K562 (cell line): ENCODE results near the gene KIF5C. TPM values are rescaled to one million over a fixed set of nuclear protein-coding genes. Genes with fewer than 3 reads are reported as not detected.

Source experiments
- ATAC-seq: fragments of 200-7000 bp; cut with Tn5 transposase; 3 replicates; pipeline ENCODE4 v1.9.1; 2020; ENCODE audit warnings: moderate library complexity
- BruUV-seq: library from RNA; stranded (reverse); fragments of 400-500 nt; replicated peaks from 2 replicates; lab custom pipeline; 2021; lab: Mats Ljungman, UMichigan
- CTCF ChIA-PET: fragments of 300-600 bp; formaldehyde crosslinking; extraction: SDS; loops from one replicate; lab custom pipeline; 2021; ENCODE audit warnings: low intra/inter-chr PET ratio; lab: Yijun Ruan, JAX
- POLR2A ChIA-PET: fragments of 300-600, 350-650 bp; sonication (Branson Sonifier 250); formaldehyde crosslinking; extraction: SDS; loops from one replicate; lab custom pipeline; 2021; ENCODE audit warnings: antibody characterized with exemption, inconsistent platforms; lab: Yijun Ruan, JAX
- DNase-seq, 4 experiments: peaks; one replicate each; pipeline versions ENCODE4 v3.0.0 to v3.0.0-alpha.2; 2011 to 2018; ENCODE audit warnings: low spot score in 3 of 4, mixed read lengths in 3 of 4; ENCODE audit errors: extremely low read depth in 1 of 4
- FAIRE-seq: peaks from 2 replicates; lab custom pipeline; 2011; peaks lifted over from hg19 to GRCh38; lab: Jason Lieb, UNC
- H2AFZ ChIP-seq: 2 replicates; pipeline ENCODE4 v1.6.0; 2011; ENCODE audit warnings: low read depth, low read length, control low read depth, inconsistent platforms
- H3K27ac ChIP-seq: fragments of 200-600 bp; 3 replicates; pipeline ENCODE4 v1.8.0; 2011; ENCODE audit warnings: low read depth, mild to moderate bottlenecking, control low read depth, inconsistent platforms, low read length, moderate library complexity, mixed read lengths; ENCODE audit errors: extremely low read depth
- H3K27me3 ChIP-seq, 2 experiments: fragments of 300-600 bp in 1 of 2; 2 replicates in 1 of 2; 3 replicates in 1 of 2; pipeline versions ENCODE4 v1.6.0 to v1.8.0; 2011; ENCODE audit warnings: inconsistent platforms in 2 of 2, low read length in 2 of 2, mild to moderate bottlenecking in 1 of 2, mixed read lengths in 1 of 2, moderate library complexity in 1 of 2; ENCODE audit not compliant: control insufficient read depth in 2 of 2, insufficient read depth in 2 of 2
- H3K36me3 ChIP-seq: fragments of 300-600 bp; 3 replicates; pipeline ENCODE4 v1.8.0; 2011; ENCODE audit warnings: mild to moderate bottlenecking, low read length, inconsistent platforms; ENCODE audit not compliant: control insufficient read depth, insufficient read depth
- H3K4me1 ChIP-seq, 2 experiments: fragments of 200-600 bp in 1 of 2; replicated peaks in 1 of 2; 2 replicates in 1 of 2; 3 replicates in 1 of 2; pipeline versions ENCODE4 v1.5.1 to v1.8.0; 2011; ENCODE audit warnings: inconsistent platforms in 2 of 2, low read length in 2 of 2, mild to moderate bottlenecking in 1 of 2, mixed read lengths in 1 of 2, moderate library complexity in 1 of 2; ENCODE audit not compliant: control insufficient read depth in 2 of 2, insufficient read depth in 2 of 2
- H3K4me2 ChIP-seq: 2 replicates; pipeline ENCODE4 v1.6.1; 2011; ENCODE audit warnings: low read length, control low read depth, inconsistent platforms, mixed read lengths; ENCODE audit not compliant: insufficient read depth
- H3K4me3 ChIP-seq: fragments of 200-600 bp; sonication (generic), shearing (Covaris generic); 2 replicates; pipeline ENCODE4 v1.5.1; 2016; ENCODE audit warnings: control low read depth, inconsistent platforms
- H3K79me2 ChIP-seq: fragments of 200-600 bp; 3 replicates; pipeline ENCODE4 v1.8.0; 2011; ENCODE audit warnings: low read length, inconsistent platforms; ENCODE audit not compliant: control insufficient read depth, insufficient read depth
- H3K9ac ChIP-seq, 2 experiments: 2 replicates each; pipeline versions ENCODE4 v1.6.0 to v1.6.1; 2011; ENCODE audit warnings: low read depth in 2 of 2, low read length in 2 of 2, control low read depth in 1 of 2, inconsistent platforms in 1 of 2, mild to moderate bottlenecking in 1 of 2, mixed read lengths in 1 of 2; ENCODE audit not compliant: insufficient read depth in 1 of 2
- H3K9me1 ChIP-seq: one replicate; pipeline ENCODE4 v1.6.0; 2011; ENCODE audit warnings: inconsistent platforms, mild to moderate bottlenecking, low read length, moderate library complexity; ENCODE audit not compliant: control insufficient read depth, insufficient read depth
- H3K9me3 ChIP-seq: replicated peaks from 2 replicates; pipeline ENCODE4 v1.5.1; 2011; ENCODE audit warnings: low read depth, low read length, inconsistent platforms; ENCODE audit not compliant: control insufficient read depth, insufficient read depth
- H4K20me1 ChIP-seq: replicated peaks from 2 replicates; pipeline ENCODE4 v1.6.1; 2011; ENCODE audit warnings: low read length, inconsistent platforms, mixed read lengths; ENCODE audit not compliant: control insufficient read depth, insufficient read depth
- CBX1 ChIP-seq: sonication (generic); IDR thresholded peaks from 2 replicates; pipeline ENCODE4 v1.6.1; 2016; ENCODE audit warnings: antibody characterized with exemption, low read depth, mild to moderate bottlenecking
- CXXC5 ChIP-seq: fragments of 250-450 bp; sonication (Bioruptor Pico); IDR thresholded peaks from 2 replicates; pipeline ENCODE4 v1.8.0; 2022; ENCODE audit warnings: inconsistent platforms, mild to moderate bottlenecking, moderate library complexity
- DMBX1 ChIP-seq: fragments of 250-450 bp; sonication (Bioruptor Pico); IDR thresholded peaks from 2 replicates; pipeline ENCODE4 v1.8.0; 2022; ENCODE audit warnings: inconsistent platforms, mild to moderate bottlenecking, moderate library complexity, borderline replicate concordance
- DPF2 ChIP-seq: fragments of 450-650 bp; IDR thresholded peaks from 2 replicates; pipeline ENCODE4 v1.6.1; 2016
- HDAC6 ChIP-seq: IDR thresholded peaks from 2 replicates; pipeline ENCODE4 v1.6.1; 2012; ENCODE audit warnings: low read depth, mild to moderate bottlenecking, control low read depth, inconsistent platforms, low read length, moderate library complexity
- HES1 ChIP-seq: fragments of 450-650 bp; IDR thresholded peaks from 2 replicates; pipeline ENCODE4 v1.6.1; 2016; ENCODE audit warnings: low read depth, mild to moderate bottlenecking, moderate library complexity
- NCOA6 ChIP-seq: fragments of 450-650 bp; IDR thresholded peaks from 2 replicates; pipeline ENCODE4 v1.6.1; 2017; ENCODE audit warnings: mild to moderate bottlenecking
- NFIC ChIP-seq: fragments of 450-650 bp; IDR thresholded peaks from 2 replicates; pipeline ENCODE4 v1.6.1; 2017; ENCODE audit warnings: mild to moderate bottlenecking, inconsistent platforms
- NFIX ChIP-seq: fragments of 250-450 bp; sonication (Bioruptor Pico); IDR thresholded peaks from 2 replicates; pipeline ENCODE4 v1.4.0; 2020; ENCODE audit warnings: low read depth, mild to moderate bottlenecking, moderate library complexity
- PML ChIP-seq: IDR thresholded peaks from 2 replicates; pipeline ENCODE4 v1.6.1; 2012; ENCODE audit warnings: low read length, inconsistent platforms
- POLR2A ChIP-seq: fragments of 450-650 bp; conservative IDR thresholded peaks from 2 replicates; pipeline ENCODE4 v1.6.1; 2016
- RBM22 ChIP-seq: fragments of 200-400 bp; formaldehyde crosslinking; IDR thresholded peaks from 2 replicates; pipeline ENCODE4 v1.6.1; 2018; ENCODE audit warnings: low read length, low read depth; ENCODE audit not compliant: poor library complexity, severe bottlenecking
- RFX1 ChIP-seq: fragments of 450-650 bp; IDR thresholded peaks from 2 replicates; pipeline ENCODE4 v1.6.1; 2016; ENCODE audit warnings: mild to moderate bottlenecking, moderate library complexity
- ZFPM2 ChIP-seq: fragments of 250-450 bp; sonication (Bioruptor Pico); IDR thresholded peaks from 2 replicates; pipeline ENCODE4 v1.5.1; 2022; ENCODE audit warnings: mild to moderate bottlenecking
- ZNF184 ChIP-seq: sonication (generic); formaldehyde crosslinking; IDR thresholded peaks from 2 replicates; pipeline ENCODE4 v1.5.0; 2020; ENCODE audit warnings: missing genetic modification reagents
- ZNF274 ChIP-seq: IDR thresholded peaks from 2 replicates; pipeline ENCODE4 v1.6.1; 2011; ENCODE audit warnings: low read depth, mild to moderate bottlenecking, low read length, moderate library complexity, borderline replicate concordance
- ZNF507 ChIP-seq: conservative IDR thresholded peaks from 2 replicates; pipeline ENCODE4 v1.6.1; 2017; ENCODE audit warnings: missing genetic modification characterization, missing compliant biosample characterization
- ZNF583 ChIP-seq: fragments of 250-450 bp; sonication (Bioruptor Pico); IDR thresholded peaks from 2 replicates; pipeline ENCODE4 v1.4.0; 2020
- WGBS: fragments of 100-300 bp; shearing (Covaris generic); methylation state at CpG from one replicate; pipeline ENCODE4 v1.1.6; 2016; ENCODE audit warnings: low coverage, mixed read lengths; ENCODE audit not compliant: insufficient coverage; ENCODE audit errors: missing lambda C conversion rate; 5-methylcytosine and 5-hydroxymethylcytosine counted together
- in situ Hi-C: fragments of 300-500 bp; cut with MboI; formaldehyde crosslinking; loops from 4 replicates; pipeline ENCODE4 v1.15.0; 2018; ENCODE audit warnings: inconsistent platforms, mixed read lengths
- intact Hi-C: fragments of 100-400 bp; cut with micrococcal nuclease; formaldehyde crosslinking; loops from 2 replicates; pipeline ENCODE4 v1.14.2; 2022
- polyA plus RNA-seq, 8 experiments: library from polyadenylated mRNA; depleted of rRNA in 4 of 8; stranded (reverse) in 5 of 8; unstranded in 3 of 8; fragments of >200 nt; fragmentation: Nextera tagmentation in 2 of 8; fragmentation: Illumina TruSeq in 1 of 8; extraction: Ambion mirVana in 2 of 8; extraction: Trizol in 1 of 8; gene quantifications; 2 replicates each; pipeline versions ENCODE4 v1.2.1 to v1.2.3, GENCODE V29; 2011 to 2014; ENCODE audit warnings: inconsistent platforms in 1 of 8, missing spikeins in 1 of 8
- total RNA-seq, 7 experiments: library from RNA; depleted of rRNA in 6 of 7; stranded (reverse); fragments of >200 nt in 6 of 7; fragmentation: Illumina TruSeq in 2 of 7; extraction: Trizol in 2 of 7; gene quantifications; 2 replicates each; pipeline versions ENCODE4 v1.2.1 to v1.2.3, GENCODE V29; 2011 to 2021; ENCODE audit warnings: low replicate concordance in 1 of 7

Gene KIF5C
- total and polyA plus RNA-seq, 9 of the 15 experiments (the other 6 are each of a cell fraction or from before 2014, with no cell fraction given) = 0.01 to 0.09 (median 0.01) TPM; not detected in 6

- ATAC-seq = no peak
- H3K9ac ChIP-seq = no peak overlapping the region
- H3K27ac ChIP-seq = no peak overlapping the region
- H4K20me1 ChIP-seq = no peaks in the 10 kb centered on the region
- no peak overlapping the region for H3K4me2 ChIP-seq
- TF ChIP-seq NFIC (peak; percentile 84), ZNF507 (no peak), NFIX (CRISPR knock-in tag) (peak; percentile 71), RFX1 (no peak)
- no peak overlapping the region for H3K4me3 ChIP-seq
- no peak for DNase-seq
- H3K36me3 ChIP-seq = no peaks in the 10 kb centered on the region
- POLR2A ChIA-PET = no interaction called here
- WGBS = 0% methylated on average over 6 of the region's 6 CpGs
- no TSS peak for BruUV-seq
- FAIRE-seq = no peak
- CTCF ChIA-PET = no interaction called here
- intact Hi-C loops = no loop called here
- no peaks in the 10 kb centered on the region for H3K4me1 ChIP-seq
- in situ Hi-C loops = no loop called here
- peaks cover 3 to 15% of the 10 kb centered on the region in 2 experiments; a peak in 4 of 5 replicates for H3K27me3 ChIP-seq
- no peaks in the 10 kb centered on the region for H3K9me3 ChIP-seq
- H3K9me1 ChIP-seq = no peaks in the 10 kb centered on the region
- H2AFZ ChIP-seq = no peak overlapping the region
- no peaks in the 10 kb centered on the region for H3K79me2 ChIP-seq
Observed at GRCh38 chr2:149028377-149028776, 153.3 kb downstream of the KIF5C start.

- H3K79me2 ChIP-seq = no peaks in the 10 kb centered on the region
- H3K9me3 ChIP-seq = no peaks in the 10 kb centered on the region
- no peaks in the 10 kb centered on the region for H3K9me1 ChIP-seq
- WGBS = 0% methylated on average over 2 of the region's 2 CpGs
- no peak for ATAC-seq
- FAIRE-seq = no peak
- CTCF ChIA-PET = no interaction called here
- no peak overlapping the region for H2AFZ ChIP-seq
- H3K9ac ChIP-seq = no peak overlapping the region
- POLR2A ChIA-PET = no interaction called here
- no peak overlapping the region for H3K4me3 ChIP-seq
- no peak for TF ChIP-seq HDAC6
- no peak for TF ChIP-seq ZNF274
- no peak for TF ChIP-seq ZNF184
- no peak for TF ChIP-seq ZNF583 (CRISPR knock-in tag)
- no peak for TF ChIP-seq POLR2A
- no peak for TF ChIP-seq ZFPM2 (CRISPR knock-in tag)
- TF ChIP-seq NCOA6 = no peak
- no peak for TF ChIP-seq RBM22
- TF ChIP-seq CXXC5 = no peak
- no peak for TF ChIP-seq DPF2
- no peak for TF ChIP-seq HES1
- no peak for TF ChIP-seq CBX1
- TF ChIP-seq DMBX1 (CRISPR knock-in tag) = no peak
- TF ChIP-seq PML = no peak
- in situ Hi-C loops = no loop called here
- no peak overlapping the region for H3K4me2 ChIP-seq
- no peaks in the 10 kb centered on the region for H3K4me1 ChIP-seq
- no peak for DNase-seq
- H3K27ac ChIP-seq = no peak overlapping the region
- H3K36me3 ChIP-seq = no peaks in the 10 kb centered on the region
- intact Hi-C loops = no loop called here
- BruUV-seq = no TSS peak
- H4K20me1 ChIP-seq = no peaks in the 10 kb centered on the region
- peaks cover 4 to 15% of the 10 kb centered on the region in 2 experiments for H3K27me3 ChIP-seq
Observed at GRCh38 chr2:149028891-149029290, 153.9 kb downstream of the KIF5C start.
